ENCODE measurements around the gene KIF6. TPM values are rescaled to one million over a fixed set of nuclear protein-coding genes. Genes with fewer than 3 reads are reported as not detected.

The KIF6 gene
- total RNA-seq, 4 donors from 2014 or later = 0.83 to 2.6 (median 1.1) TPM

DNA sequence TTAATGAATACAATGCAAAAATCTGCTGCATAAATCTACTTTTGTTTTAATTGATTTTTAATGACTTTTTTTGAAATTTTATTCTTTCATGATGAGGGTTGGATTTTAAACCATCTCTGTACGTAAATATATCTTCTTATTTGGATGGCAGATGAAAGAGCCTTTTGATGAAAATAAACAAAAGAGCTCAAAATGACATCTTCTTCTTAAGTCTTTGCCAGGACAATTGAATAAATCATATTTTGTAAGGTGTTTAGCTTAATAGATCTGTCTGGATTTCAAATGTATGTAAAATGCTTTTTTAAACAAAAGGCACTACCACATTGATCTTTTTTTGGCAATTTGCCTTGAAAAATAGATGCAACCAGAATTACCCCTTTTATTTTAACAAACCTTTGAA, 39.3 kb downstream of the KIF6 start:
- peak overlapping the region in 1 of 4 donors; percentile 49 for H3K27ac ChIP-seq (replicated peaks in 1 of 4)
- TF ChIP-seq POLR2A (IDR thresholded peaks at IDR 0.05; ENCODE audit: low read depth) (no peak), EP300 (IDR thresholded peaks at IDR 0.05) (no peak), POLR2AphosphoS5 (IDR thresholded peaks at IDR 0.05) (no peak)
- TF ChIP-seq, protein P1, sequence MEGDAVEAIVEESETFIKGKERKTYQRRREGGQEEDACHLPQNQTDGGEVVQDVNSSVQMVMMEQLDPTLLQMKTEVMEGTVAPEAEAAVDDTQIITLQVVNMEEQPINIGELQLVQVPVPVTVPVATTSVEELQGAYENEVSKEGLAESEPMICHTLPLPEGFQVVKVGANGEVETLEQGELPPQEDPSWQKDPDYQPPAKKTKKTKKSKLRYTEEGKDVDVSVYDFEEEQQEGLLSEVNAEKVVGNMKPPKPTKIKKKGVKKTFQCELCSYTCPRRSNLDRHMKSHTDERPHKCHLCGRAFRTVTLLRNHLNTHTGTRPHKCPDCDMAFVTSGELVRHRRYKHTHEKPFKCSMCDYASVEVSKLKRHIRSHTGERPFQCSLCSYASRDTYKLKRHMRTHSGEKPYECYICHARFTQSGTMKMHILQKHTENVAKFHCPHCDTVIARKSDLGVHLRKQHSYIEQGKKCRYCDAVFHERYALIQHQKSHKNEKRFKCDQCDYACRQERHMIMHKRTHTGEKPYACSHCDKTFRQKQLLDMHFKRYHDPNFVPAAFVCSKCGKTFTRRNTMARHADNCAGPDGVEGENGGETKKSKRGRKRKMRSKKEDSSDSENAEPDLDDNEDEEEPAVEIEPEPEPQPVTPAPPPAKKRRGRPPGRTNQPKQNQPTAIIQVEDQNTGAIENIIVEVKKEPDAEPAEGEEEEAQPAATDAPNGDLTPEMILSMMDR (IDR thresholded peaks at IDR 0.05) = no peak
- no peak overlapping the region for H3K4me3 ChIP-seq
- H3K36me3 ChIP-seq = no peaks in the 10 kb centered on the region
- no peak for DNase-seq (ENCODE audit: extremely low spot score)
- intact Hi-C loops (cut with DNase I) = no loop called here
- WGBS = 57% methylated on average over 1 of the region's 1 CpG
- H3K27me3 ChIP-seq = no peaks in the 10 kb centered on the region
- H3K9me3 ChIP-seq = no peaks in the 10 kb centered on the region
- H3K4me1 ChIP-seq = peaks cover 0 to 33% (median 23%) of the 10 kb centered on the region in 4 donors

DNA sequence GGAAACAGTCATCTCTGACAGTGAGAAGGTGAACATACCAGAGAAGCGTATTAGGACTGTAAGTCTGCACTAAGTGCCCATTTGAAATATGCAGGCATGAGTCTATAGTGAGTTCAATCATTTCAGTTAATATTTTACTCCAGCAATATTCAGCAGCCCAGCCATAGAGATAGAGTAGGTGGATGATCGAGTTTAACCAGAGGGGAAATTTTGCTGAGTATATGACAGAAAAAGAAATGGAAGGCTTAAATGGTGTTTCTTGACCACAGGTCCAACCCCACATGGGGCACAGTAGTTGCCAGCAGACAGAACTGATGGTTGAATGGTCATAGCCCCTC, 39.8 kb downstream of the KIF6 start:
- Histone ChIP-seq H3K4me3 (no peak overlapping the region), H3K36me3 (no peaks in the 10 kb centered on the region), H3K27me3 (no peaks in the 10 kb centered on the region), H3K4me1 (peaks cover 0 to 33% (median 23%) of the 10 kb centered on the region in 4 donors), H3K9me3 (no peaks in the 10 kb centered on the region), H3K27ac (replicated peaks in 1 of 4) (peak overlapping the region in 2 of 4 donors; percentile 7 to 49)
- WGBS = 89% methylated on average over 2 of the region's 2 CpGs
- intact Hi-C loops (cut with DNase I) = no loop called here
- TF ChIP-seq, protein P1 (IDR thresholded peaks at IDR 0.05) = no peak
- TF ChIP-seq POLR2AphosphoS5 (IDR thresholded peaks at IDR 0.05) (no peak), POLR2A (IDR thresholded peaks at IDR 0.05; ENCODE audit: low read depth) (no peak), EP300 (IDR thresholded peaks at IDR 0.05) (no peak)
- DNase-seq (ENCODE audit: extremely low spot score) = no peak

DNA sequence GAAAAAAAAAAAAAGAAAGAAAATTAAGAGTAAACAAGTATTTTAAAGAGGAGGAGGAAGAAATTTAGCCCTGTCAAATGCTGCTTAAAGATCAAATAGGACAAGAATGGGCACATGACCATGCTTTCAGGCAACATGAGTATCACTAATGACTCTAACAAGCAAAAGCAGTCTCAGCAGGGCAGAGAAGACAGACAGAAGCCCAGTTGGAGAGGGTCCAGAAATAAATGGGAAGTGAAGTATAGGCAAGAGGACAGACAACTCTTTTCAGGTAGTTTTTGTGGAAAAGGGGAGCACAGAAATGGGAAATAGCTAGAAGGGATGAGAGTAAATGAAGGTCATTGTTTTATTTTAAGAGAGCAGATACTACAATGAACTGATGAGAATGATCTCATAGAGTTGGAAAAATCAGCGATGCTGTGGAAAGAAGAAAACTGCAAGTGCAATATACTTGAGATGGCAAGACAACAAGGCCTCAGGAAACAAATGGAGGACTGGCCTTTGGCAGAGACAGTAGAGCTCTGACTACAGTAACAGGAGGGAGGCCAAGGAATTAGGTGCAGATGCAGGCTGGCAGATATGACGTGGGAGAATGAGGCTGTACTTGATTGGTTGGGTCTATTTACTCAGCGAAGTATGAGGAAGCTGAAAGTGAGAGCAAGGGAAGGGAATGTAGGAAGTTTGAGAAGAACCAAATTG, 40.3 kb downstream of the KIF6 start:
- 59% methylated on average over 3 of the region's 3 CpGs for WGBS
- TF ChIP-seq, protein P1 (IDR thresholded peaks at IDR 0.05) = no peak
- TF ChIP-seq EP300 (IDR thresholded peaks at IDR 0.05) (no peak), POLR2A (IDR thresholded peaks at IDR 0.05; ENCODE audit: low read depth) (no peak), POLR2AphosphoS5 (IDR thresholded peaks at IDR 0.05) (peak in 1 of 2 donors; percentile 43)
- intact Hi-C loops (cut with DNase I) = no loop called here

DNA sequence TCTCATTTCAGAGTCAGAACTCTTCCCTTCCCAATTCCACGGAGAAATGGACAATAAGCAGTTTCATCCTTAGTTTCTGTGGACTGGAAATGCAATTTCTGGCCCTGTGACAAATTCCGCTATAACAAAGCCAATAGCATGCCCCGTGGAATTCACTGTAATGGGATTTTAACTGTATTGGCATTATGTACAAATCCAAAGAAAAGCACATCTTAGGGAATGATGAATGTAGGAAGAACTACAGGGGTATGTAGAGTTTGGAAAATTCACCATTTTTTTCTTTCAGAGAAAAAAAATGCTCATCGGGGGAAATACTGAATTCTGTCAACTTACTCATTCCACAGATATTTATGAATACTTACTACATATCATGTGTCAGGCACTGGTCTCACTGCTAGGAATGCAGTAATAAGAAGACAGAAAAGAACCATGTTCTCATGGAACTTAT, 43.5 kb downstream of the KIF6 start:
- H3K4me1 ChIP-seq = peaks cover 0 to 26% (median 18%) of the 10 kb centered on the region in 4 donors
- H3K27me3 ChIP-seq = no peaks in the 10 kb centered on the region
- 22% methylated on average over 4 of the region's 4 CpGs for WGBS
- TF ChIP-seq POLR2A (IDR thresholded peaks at IDR 0.05; ENCODE audit: low read depth) (no peak), POLR2AphosphoS5 (IDR thresholded peaks at IDR 0.05) (no peak), EP300 (IDR thresholded peaks at IDR 0.05) (no peak)
- TF ChIP-seq, protein P1 (IDR thresholded peaks at IDR 0.05) = no peak
- H3K9me3 ChIP-seq = no peaks in the 10 kb centered on the region
- no peaks in the 10 kb centered on the region for H3K36me3 ChIP-seq
- no peak overlapping the region for H3K27ac ChIP-seq (replicated peaks in 1 of 4)
- intact Hi-C loops (cut with DNase I) = no loop called here
- H3K4me3 ChIP-seq = no peak overlapping the region
- DNase-seq (ENCODE audit: extremely low spot score) = no peak

More for the DNA sequence above, 40.3 kb downstream of the KIF6 start:
- no peak overlapping the region for H3K4me3 ChIP-seq
- peak overlapping the region in 3 of 4 donors; percentile 7 to 49 (median 7) for H3K27ac ChIP-seq (replicated peaks in 1 of 4)
- no peaks in the 10 kb centered on the region for H3K36me3 ChIP-seq
- H3K9me3 ChIP-seq = no peaks in the 10 kb centered on the region
- H3K27me3 ChIP-seq = no peaks in the 10 kb centered on the region
- H3K4me1 ChIP-seq = peaks cover 0 to 33% (median 23%) of the 10 kb centered on the region in 4 donors
- no peak for DNase-seq (ENCODE audit: extremely low spot score)

Data from esophagus muscularis mucosa (tissue), 4 donors.